SK-N-SH treated with all-trans-retinoic acid at 6 μM for 48 hours (cell line): ENCODE measurements around the gene ADAMTS18.

Experiments
- ATAC-seq: fragments of 200-7000 bp; cut with Tn5 transposase; 3 replicates; pipeline ENCODE4 v1.9.1; 2020; ENCODE audit warnings: mild to moderate bottlenecking, moderate library complexity
- ARNTL ChIP-seq: fragments of 450-650 bp; formaldehyde crosslinking; IDR thresholded peaks from 2 replicates; pipeline ENCODE4 v1.5.0; 2020; ENCODE audit warnings: low read depth, mild to moderate bottlenecking, moderate library complexity, borderline replicate concordance
- BACH2 ChIP-seq: fragments of 250-450 bp; sonication (Bioruptor Pico); IDR thresholded peaks from 2 replicates; pipeline ENCODE4 v1.9.0; 2021; ENCODE audit warnings: mild to moderate bottlenecking, borderline replicate concordance
- CREB5 ChIP-seq: fragments of 250-450 bp; sonication (Bioruptor Pico); IDR thresholded peaks from 2 replicates; pipeline ENCODE4 v1.5.1; 2020; ENCODE audit warnings: low read depth, mild to moderate bottlenecking, moderate library complexity
- CSDC2 ChIP-seq: fragments of 250-450 bp; sonication (Bioruptor Pico); IDR thresholded peaks from 2 replicates; pipeline ENCODE4 v1.5.0; 2020; ENCODE audit warnings: mild to moderate bottlenecking, moderate library complexity
- CSRNP3 ChIP-seq: fragments of 250-450 bp; sonication (Bioruptor Pico); IDR thresholded peaks from 2 replicates; pipeline ENCODE4 v1.5.1; 2021; ENCODE audit warnings: mild to moderate bottlenecking, moderate library complexity
- ESRRG ChIP-seq: fragments of 250-450 bp; sonication (Bioruptor Pico); IDR thresholded peaks from 2 replicates; pipeline ENCODE4 v1.6.1; 2021; ENCODE audit warnings: mild to moderate bottlenecking
- GLIS3 ChIP-seq: fragments of 250-450 bp; sonication (Bioruptor Pico); IDR thresholded peaks from 2 replicates; pipeline ENCODE4 v1.5.0; 2020; ENCODE audit warnings: mild to moderate bottlenecking, moderate library complexity
- ISL1 ChIP-seq: fragments of 250-450 bp; sonication (Bioruptor Pico); IDR thresholded peaks from 2 replicates; pipeline ENCODE4 v2.1.2; 2022; ENCODE audit warnings: mild to moderate bottlenecking, moderate library complexity
- OSR1 ChIP-seq: fragments of 250-450 bp; sonication (Bioruptor Pico); IDR thresholded peaks from 2 replicates; pipeline ENCODE4 v1.8.0; 2022; ENCODE audit warnings: moderate library complexity, mild to moderate bottlenecking, inconsistent platforms
- PATZ1 ChIP-seq: fragments of 250-450 bp; sonication (Bioruptor Pico); IDR thresholded peaks from 2 replicates; pipeline ENCODE4 v1.8.0; 2020; ENCODE audit warnings: mild to moderate bottlenecking, moderate library complexity, borderline replicate concordance
- POU6F1 ChIP-seq: fragments of 250-450 bp; sonication (Bioruptor Pico); IDR thresholded peaks from 2 replicates; pipeline ENCODE4 v1.8.0; 2021; ENCODE audit warnings: low read depth, mild to moderate bottlenecking, moderate library complexity, borderline replicate concordance
- PPARA ChIP-seq: fragments of 250-450 bp; sonication (Bioruptor Pico); IDR thresholded peaks from 2 replicates; pipeline ENCODE4 v1.5.0; 2020; ENCODE audit warnings: mild to moderate bottlenecking, borderline replicate concordance
- RARB ChIP-seq: fragments of 250-450 bp; sonication (Bioruptor Pico); IDR thresholded peaks from 2 replicates; pipeline ENCODE4 v1.8.0; 2021; ENCODE audit warnings: mild to moderate bottlenecking, moderate library complexity
- SNAI2 ChIP-seq: fragments of 250-450 bp; sonication (Bioruptor Pico); IDR thresholded peaks from 2 replicates; pipeline ENCODE4 v1.5.0; 2020; ENCODE audit warnings: mild to moderate bottlenecking, moderate library complexity
- TCF4 ChIP-seq: fragments of 250-450 bp; sonication (Bioruptor Pico); IDR thresholded peaks from 2 replicates; pipeline ENCODE4 v1.8.0; 2021; ENCODE audit warnings: mild to moderate bottlenecking, moderate library complexity, borderline replicate concordance
- TOX ChIP-seq: fragments of 250-450 bp; sonication (Bioruptor Pico); IDR thresholded peaks from 2 replicates; pipeline ENCODE4 v1.8.0; 2021; ENCODE audit warnings: mild to moderate bottlenecking, moderate library complexity, borderline replicate concordance
- TSHZ2 ChIP-seq: fragments of 250-450 bp; sonication (Bioruptor Pico); IDR thresholded peaks from 2 replicates; pipeline ENCODE4 v1.5.0; 2020; ENCODE audit warnings: mild to moderate bottlenecking, moderate library complexity
- ZFP3 ChIP-seq: fragments of 250-450 bp; sonication (Bioruptor Pico); IDR thresholded peaks from 2 replicates; pipeline ENCODE4 v1.5.0; 2020; ENCODE audit warnings: mild to moderate bottlenecking, moderate library complexity
- ZFP30 ChIP-seq: fragments of 450-650 bp; formaldehyde crosslinking; IDR thresholded peaks from 2 replicates; pipeline ENCODE4 v1.5.0; 2022; ENCODE audit warnings: mild to moderate bottlenecking, moderate library complexity
- ZNF565 ChIP-seq: fragments of 450-650 bp; formaldehyde crosslinking; conservative IDR thresholded peaks from 2 replicates; pipeline ENCODE4 v1.5.0; 2020; ENCODE audit warnings: low read depth, mild to moderate bottlenecking, moderate library complexity
- ZNF70 ChIP-seq: fragments of 450-650 bp; formaldehyde crosslinking; IDR thresholded peaks from 2 replicates; pipeline ENCODE4 v1.5.0; 2020; ENCODE audit warnings: mild to moderate bottlenecking, moderate library complexity
- ZNF8 ChIP-seq: fragments of 450-650 bp; formaldehyde crosslinking; IDR thresholded peaks from 2 replicates; pipeline ENCODE4 v1.5.0; 2020; ENCODE audit warnings: mild to moderate bottlenecking, moderate library complexity

ADAMTS18 gene

GRCh38 chr16:77299395-77299794 lies 135.4 kb downstream of the ADAMTS18 start:
- TF ChIP-seq ZNF8 (no peak), TCF4 (CRISPR knock-in tag) (no peak), ARNTL (CRISPR knock-in tag) (no peak), CSDC2 (CRISPR knock-in tag) (no peak), BACH2 (CRISPR knock-in tag) (no peak), PPARA (CRISPR knock-in tag) (no peak), POU6F1 (CRISPR knock-in tag) (no peak), OSR1 (CRISPR knock-in tag) (no peak), ZFP30 (CRISPR knock-in tag) (no peak), ESRRG (CRISPR knock-in tag) (no peak), ZNF565 (no peak), ZFP3 (no peak), PATZ1 (CRISPR knock-in tag) (no peak), ZNF70 (CRISPR knock-in tag) (no peak), ISL1 (CRISPR knock-in tag) (no peak), TOX (CRISPR knock-in tag) (no peak), SNAI2 (CRISPR knock-in tag) (no peak)
- no peak for ATAC-seq

- peak; percentile 92 for ATAC-seq
- no peak for TF ChIP-seq ZNF8
- TF ChIP-seq SNAI2 (CRISPR knock-in tag), result peak; percentile 43; the same call in 1 of the 2 replicates
- peak; percentile 80 for TF ChIP-seq ISL1 (CRISPR knock-in tag)
Measured at GRCh38 chr16:77298418-77299360, 136.1 kb downstream of the ADAMTS18 start.

- no peak; the same call in 2 of the 3 replicates for ATAC-seq
- TF ChIP-seq PATZ1 (CRISPR knock-in tag) (no peak), ZNF8 (no peak), BACH2 (CRISPR knock-in tag) (no peak), CSDC2 (CRISPR knock-in tag) (no peak), ARNTL (CRISPR knock-in tag) (no peak), CSRNP3 (CRISPR knock-in tag) (no peak), ZFP3 (no peak), ESRRG (CRISPR knock-in tag) (no peak), GLIS3 (CRISPR knock-in tag) (no peak), CREB5 (CRISPR knock-in tag) (no peak), ZFP30 (CRISPR knock-in tag) (no peak), OSR1 (CRISPR knock-in tag) (no peak), RARB (CRISPR knock-in tag) (no peak), TOX (CRISPR knock-in tag) (no peak), ZNF70 (CRISPR knock-in tag) (no peak), ISL1 (CRISPR knock-in tag) (no peak), TSHZ2 (CRISPR knock-in tag) (no peak)
- TF ChIP-seq, all 23 proteins: peak for 0
Measured at GRCh38 chr16:77297996-77298395, 136.8 kb downstream of the ADAMTS18 start.
